Measurements from ENCODE around the gene MAN1A1.
A peak's percentile ranks its signal among the peaks of the same experiment; 100 is the strongest.

- TF ChIP-seq, protein P1, sequence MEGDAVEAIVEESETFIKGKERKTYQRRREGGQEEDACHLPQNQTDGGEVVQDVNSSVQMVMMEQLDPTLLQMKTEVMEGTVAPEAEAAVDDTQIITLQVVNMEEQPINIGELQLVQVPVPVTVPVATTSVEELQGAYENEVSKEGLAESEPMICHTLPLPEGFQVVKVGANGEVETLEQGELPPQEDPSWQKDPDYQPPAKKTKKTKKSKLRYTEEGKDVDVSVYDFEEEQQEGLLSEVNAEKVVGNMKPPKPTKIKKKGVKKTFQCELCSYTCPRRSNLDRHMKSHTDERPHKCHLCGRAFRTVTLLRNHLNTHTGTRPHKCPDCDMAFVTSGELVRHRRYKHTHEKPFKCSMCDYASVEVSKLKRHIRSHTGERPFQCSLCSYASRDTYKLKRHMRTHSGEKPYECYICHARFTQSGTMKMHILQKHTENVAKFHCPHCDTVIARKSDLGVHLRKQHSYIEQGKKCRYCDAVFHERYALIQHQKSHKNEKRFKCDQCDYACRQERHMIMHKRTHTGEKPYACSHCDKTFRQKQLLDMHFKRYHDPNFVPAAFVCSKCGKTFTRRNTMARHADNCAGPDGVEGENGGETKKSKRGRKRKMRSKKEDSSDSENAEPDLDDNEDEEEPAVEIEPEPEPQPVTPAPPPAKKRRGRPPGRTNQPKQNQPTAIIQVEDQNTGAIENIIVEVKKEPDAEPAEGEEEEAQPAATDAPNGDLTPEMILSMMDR (IDR thresholded peaks at IDR 0.05) = no peak
- no peak for TF ChIP-seq POLR2A (IDR thresholded peaks at IDR 0.05)
- peak in 2 of 4 donors; percentile 42 to 55 for TF ChIP-seq POLR2AphosphoS5 (IDR thresholded peaks at IDR 0.05)
- TF ChIP-seq EP300 (IDR thresholded peaks at IDR 0.05) = no peak
These were observed 192.6 kb downstream of the MAN1A1 start for GRCh38 chr6:119156757-119157505.

All from sigmoid colon (tissue), 4 donors.